ENCODE results near the gene HNRNPK.
A peak's percentile ranks its signal among the peaks of the same experiment; 100 is the strongest.
"Not testable (repeated sequence)": the region's sequence is repeated elsewhere in the genome, so short reads cannot be mapped to it uniquely, and the experiment has no call there.

HNRNPK gene

GRCh38 chr9:83976372-83976771 lies 3.6 kb downstream of the HNRNPK start:
- no peak for DNase-seq

- no peak for DNase-seq
Observed at GRCh38 chr9:83975300-83975699, 4.7 kb downstream of the HNRNPK start.

GRCh38 chr9:83972286-83972685 lies 7.7 kb downstream of the HNRNPK start:
- no peak for DNase-seq

- DNase-seq, result no peak
Observed at GRCh38 chr9:83971485-83971884, 8.5 kb downstream of the HNRNPK start.

GRCh38 chr9:83969602-83970001 lies 10.4 kb downstream of the HNRNPK start:
- DNase-seq, result no peak

GRCh38 chr9:83967073-83967472 lies 12.9 kb downstream of the HNRNPK start:
- no peak for DNase-seq

- no peak for DNase-seq
Observed at GRCh38 chr9:83966209-83966582, 13.8 kb downstream of the HNRNPK start.

- no peak for DNase-seq
Observed at GRCh38 chr9:83965350-83966208, 14.4 kb downstream of the HNRNPK start.

- DNase-seq, result no peak
Observed at GRCh38 chr9:83964973-83965349, 15.1 kb downstream of the HNRNPK start.

GRCh38 chr9:83962165-83962564 lies 17.9 kb downstream of the HNRNPK start:
- no peak for DNase-seq

GRCh38 chr9:83960991-83961390 lies 19.0 kb downstream of the HNRNPK start:
- no peak for DNase-seq

GRCh38 chr9:83959061-83959460 lies 21.0 kb downstream of the HNRNPK start:
- no peak for DNase-seq

- no peak for DNase-seq
Observed at GRCh38 chr9:83957248-83957513, 22.8 kb downstream of the HNRNPK start.

GRCh38 chr9:83956436-83957247 lies 23.4 kb downstream of the HNRNPK start:
- DNase-seq, result peak; percentile 80

GRCh38 chr9:83956086-83956435 lies 24.0 kb downstream of the HNRNPK start:
- peak; percentile 48 for DNase-seq

GRCh38 chr9:83948096-83948495 lies 31.9 kb downstream of the HNRNPK start:
- DNase-seq, result not testable (repeated sequence)

GRCh38 chr9:83940590-83941303 lies 39.3 kb downstream of the HNRNPK start:
- no peak for DNase-seq

- DNase-seq, result peak; percentile 10
Observed at GRCh38 chr9:83937861-83938455, 42.1 kb downstream of the HNRNPK start.

- DNase-seq, result no peak
Observed at GRCh38 chr9:83936523-83936922, 43.5 kb downstream of the HNRNPK start.

GRCh38 chr9:83935276-83935935 lies 44.6 kb downstream of the HNRNPK start:
- DNase-seq, result no peak

GRCh38 chr9:83934569-83935275 lies 45.3 kb downstream of the HNRNPK start:
- no peak for DNase-seq

- DNase-seq, result no peak
Observed at GRCh38 chr9:83933790-83934189, 46.2 kb downstream of the HNRNPK start.
